CD4-positive, CD25-positive, alpha-beta regulatory T cell (primary cell): ENCODE measurements around the gene LRRFIP1. TPM values are rescaled to one million over a fixed set of nuclear protein-coding genes. Genes with fewer than 3 reads are reported as not detected.

Experiments used
- ATAC-seq, 2 donors: fragments of 150-1000 bp; cut with Tn5 transposase; one replicate each; pipeline ENCODE4 v1.10.0; 2021; ENCODE audit warnings: low read depth in 2 of 2, moderate number of reproducible peaks in 2 of 2, moderate library complexity in 1 of 2
- DNase-seq, 3 donors: peaks; one replicate each; pipeline versions ENCODE4 v3.0.0 to v3.0.0-alpha.2; 2012 to 2022; ENCODE audit warnings: mixed read lengths in 1 of 3
- H3K27ac ChIP-seq: one replicate; pipeline ENCODE4 v1.7.0; 2013; ENCODE audit warnings: mild to moderate bottlenecking, low read length; ENCODE audit not compliant: insufficient read depth, poor library complexity, severe bottlenecking
- H3K27me3 ChIP-seq: one replicate; pipeline ENCODE4 v1.7.0; 2013; ENCODE audit warnings: low read length; ENCODE audit not compliant: control insufficient read depth, insufficient read depth
- H3K36me3 ChIP-seq: one replicate; pipeline ENCODE4 v1.7.0; 2013; ENCODE audit warnings: mild to moderate bottlenecking, low read length, moderate library complexity; ENCODE audit not compliant: control insufficient read depth, insufficient read depth
- H3K4me1 ChIP-seq: 2 replicates; pipeline ENCODE4 v1.7.0; 2013; ENCODE audit warnings: mild to moderate bottlenecking, low read length; ENCODE audit not compliant: insufficient read depth, control insufficient read depth, poor library complexity, severe bottlenecking
- H3K4me3 ChIP-seq: one replicate; pipeline ENCODE4 v1.7.0; 2013; ENCODE audit warnings: low read depth, mild to moderate bottlenecking, low read length, moderate library complexity
- H3K9me3 ChIP-seq, 2 experiments: 1 replicate in 1 of 2; 2 replicates in 1 of 2; pipeline ENCODE4 v1.7.0; 2013; ENCODE audit warnings: low read length in 2 of 2, mild to moderate bottlenecking in 1 of 2, moderate library complexity in 1 of 2; ENCODE audit not compliant: control insufficient read depth in 2 of 2
- H3K27ac Mint-ChIP-seq, 3 donors: one replicate each; pipeline ENCODE4 v1.8.0; 2020 to 2022; ENCODE audit warnings: mild to moderate bottlenecking in 3 of 3, mixed read lengths in 3 of 3, moderate library complexity in 2 of 3
- H3K27me3 Mint-ChIP-seq: one replicate; pipeline ENCODE4 v1.8.0; 2022; ENCODE audit warnings: mild to moderate bottlenecking, mixed read lengths
- H3K36me3 Mint-ChIP-seq: one replicate; pipeline ENCODE4 v1.8.0; 2020; ENCODE audit warnings: mixed read lengths
- H3K4me1 Mint-ChIP-seq, 4 donors: one replicate each; pipeline ENCODE4 v1.8.0; 2020 to 2022; ENCODE audit warnings: mixed read lengths in 4 of 4, mild to moderate bottlenecking in 1 of 4
- H3K4me3 Mint-ChIP-seq, 4 donors: one replicate each; pipeline ENCODE4 v1.8.0; 2020 to 2022; ENCODE audit warnings: mild to moderate bottlenecking in 4 of 4, mixed read lengths in 4 of 4, moderate library complexity in 3 of 4
- H3K9me3 Mint-ChIP-seq, 7 donors: one replicate each; pipeline ENCODE4 v1.8.0; 2020 to 2022; ENCODE audit warnings: mixed read lengths in 7 of 7, mild to moderate bottlenecking in 3 of 7, moderate library complexity in 2 of 7
- polyA plus RNA-seq, 4 donors: library from polyadenylated mRNA; unstranded; fragments of 300-500 nt; fragmentation: Illumina TruSeq; gene quantifications; one replicate each; pipeline ENCODE4 v1.2.3, GENCODE V29; 2021
- total RNA-seq: library from RNA; stranded (reverse); gene quantifications from one replicate; pipeline ENCODE4 v1.2.3, GENCODE V29; 2022

The LRRFIP1 gene
- total and polyA plus RNA-seq, 5 donors from 2014 or later, result 69.4 to 183 (median 80.3) TPM

DNA sequence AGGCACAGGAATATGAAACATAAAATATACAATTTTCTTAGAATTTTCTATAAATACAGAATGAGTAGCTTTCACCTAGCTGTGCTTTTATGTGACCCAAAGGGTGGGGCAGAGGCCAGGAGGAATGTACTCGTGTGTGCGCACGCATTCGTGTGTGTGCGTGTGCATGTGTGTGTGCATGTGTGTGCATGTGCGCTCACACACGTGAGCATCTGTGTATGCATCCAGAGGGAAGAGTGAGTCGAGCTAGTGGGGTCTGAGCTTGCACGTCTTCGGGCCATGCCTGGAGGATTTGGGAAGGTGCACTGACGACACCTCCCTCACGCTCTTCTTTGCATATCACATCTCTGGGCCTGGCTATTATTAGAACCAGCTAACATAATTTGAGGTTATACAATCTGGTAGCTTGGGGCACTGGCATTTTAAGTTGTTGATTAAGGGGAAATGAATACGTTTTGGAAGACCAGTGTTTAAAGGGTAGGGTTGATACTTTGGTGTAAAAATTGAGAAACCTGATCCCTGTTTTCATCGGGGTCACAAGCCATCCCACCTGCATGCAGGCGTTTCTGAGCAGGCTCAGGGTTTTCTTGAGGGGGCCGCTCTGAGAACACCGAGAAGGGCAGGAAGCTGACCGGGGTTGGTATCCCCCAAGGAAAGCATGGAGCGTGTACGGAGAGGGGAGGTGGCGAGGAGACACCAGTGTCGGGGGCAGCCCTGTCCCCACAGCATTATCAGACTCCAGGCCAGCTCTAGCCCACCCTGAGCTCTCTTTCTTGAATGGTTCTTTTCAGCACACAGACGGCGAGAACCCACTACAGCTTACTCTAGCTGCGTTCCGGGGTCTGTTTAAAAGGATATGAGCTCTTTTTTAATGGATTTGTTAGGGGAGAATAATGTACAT lies 85.3 kb downstream of the LRRFIP1 start:
- DNase-seq (no peak), ATAC-seq (no peak)
- peaks cover 10% of the 10 kb centered on the region for H3K36me3 Mint-ChIP-seq
- no peaks in the 10 kb centered on the region for H3K27me3 ChIP-seq
- H3K4me3 Mint-ChIP-seq, result no peak overlapping the region
- no peaks in the 10 kb centered on the region for H3K9me3 Mint-ChIP-seq
- H3K27me3 Mint-ChIP-seq, result no peaks in the 10 kb centered on the region
- H3K9me3 ChIP-seq, result no peaks in the 10 kb centered on the region
- H3K4me1 ChIP-seq, result peaks cover 10% of the 10 kb centered on the region
- H3K4me3 ChIP-seq, result no peak overlapping the region
- peak overlapping the region in 1 of 3 donors; percentile 13 for H3K27ac Mint-ChIP-seq
- no peak overlapping the region for H3K27ac ChIP-seq
- peaks cover 29 to 60% (median 42%) of the 10 kb centered on the region in 4 donors for H3K4me1 Mint-ChIP-seq
- H3K36me3 ChIP-seq, result peaks cover 48% of the 10 kb centered on the region

DNA sequence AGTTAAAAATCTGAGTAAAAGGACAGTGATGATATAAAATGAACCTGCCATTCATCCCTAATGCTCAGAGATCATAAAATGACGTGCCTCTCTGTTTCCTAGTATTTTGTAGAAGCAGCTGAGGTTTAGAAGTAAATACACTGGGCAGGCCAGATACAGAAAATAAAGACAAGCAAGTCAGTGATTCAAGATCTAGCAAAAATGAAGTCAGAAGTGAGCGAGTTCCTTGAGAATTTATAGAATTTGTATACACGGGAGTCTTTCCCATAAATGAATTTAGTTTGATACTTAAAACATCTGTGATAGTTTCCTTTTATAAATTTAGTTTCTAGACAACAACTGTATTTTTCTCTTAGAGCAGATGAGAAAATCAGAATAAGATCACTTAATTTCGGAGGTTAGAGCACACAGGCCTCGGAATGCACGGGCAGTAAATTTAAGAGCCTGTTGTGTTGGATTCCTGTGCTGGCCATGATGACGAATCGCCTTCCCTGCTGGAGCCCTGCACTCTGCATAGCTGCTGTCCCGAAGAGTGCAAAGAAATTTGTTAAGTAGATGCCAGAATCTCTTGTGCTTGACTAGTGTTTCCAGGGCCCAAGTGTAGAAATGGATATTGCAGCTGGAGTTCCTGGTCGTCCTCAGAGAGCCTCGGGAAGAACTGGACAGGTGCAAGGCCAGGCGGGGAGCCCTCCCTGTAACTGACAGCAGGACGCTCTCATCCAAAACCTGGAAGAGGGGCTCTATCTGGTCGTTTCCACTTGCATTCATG lies 87.5 kb downstream of the LRRFIP1 start:
- no peaks in the 10 kb centered on the region for H3K9me3 ChIP-seq
- H3K4me3 ChIP-seq, result no peak overlapping the region
- H3K27me3 ChIP-seq, result no peaks in the 10 kb centered on the region
- Mint-ChIP-seq H3K27ac (peak overlapping the region in 2 of 3 donors; percentile 40 to 76), H3K9me3 (no peaks in the 10 kb centered on the region), H3K36me3 (peaks cover 12% of the 10 kb centered on the region), H3K4me1 (peaks cover 40 to 62% (median 45%) of the 10 kb centered on the region in 4 donors), H3K27me3 (no peaks in the 10 kb centered on the region), H3K4me3 (peak overlapping the region in 1 of 4 donors; percentile 35)
- H3K36me3 ChIP-seq, result peaks cover 40% of the 10 kb centered on the region
- H3K4me1 ChIP-seq, result peaks cover 10% of the 10 kb centered on the region
- DNase-seq, result no peak
- no peak for ATAC-seq
- no peak overlapping the region for H3K27ac ChIP-seq

DNA sequence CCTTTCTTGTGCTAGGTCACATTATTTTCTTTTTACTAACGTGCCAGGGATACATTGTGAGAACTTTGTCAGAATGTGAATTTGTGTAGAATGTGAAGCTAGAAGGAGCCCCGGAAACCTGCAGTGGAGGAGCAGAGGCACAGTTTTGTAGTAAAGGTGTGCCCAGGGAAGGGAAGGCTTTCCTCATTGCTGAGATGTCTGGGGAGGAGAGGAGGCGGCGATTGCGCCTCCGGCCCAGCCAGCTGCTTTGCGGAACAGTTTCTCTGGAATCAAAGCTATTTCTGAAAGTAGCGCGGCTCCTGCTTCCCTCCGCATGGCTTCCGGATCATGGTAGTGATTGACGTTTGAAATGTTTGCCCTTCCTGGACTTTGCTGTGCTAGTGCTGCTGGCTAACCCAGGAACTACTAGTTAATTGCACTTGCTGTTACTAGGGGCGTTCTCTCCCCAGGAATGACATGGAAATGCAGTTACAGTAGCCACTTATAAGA lies 88.1 kb downstream of the LRRFIP1 start:
- Histone ChIP-seq H3K27me3 (no peaks in the 10 kb centered on the region), H3K36me3 (peaks cover 39% of the 10 kb centered on the region), H3K4me3 (no peak overlapping the region), H3K27ac (no peak overlapping the region), H3K9me3 (no peaks in the 10 kb centered on the region), H3K4me1 (peaks cover 10% of the 10 kb centered on the region)
- H3K27me3 Mint-ChIP-seq, result no peaks in the 10 kb centered on the region
- H3K4me1 Mint-ChIP-seq, result peaks cover 40 to 65% (median 48%) of the 10 kb centered on the region in 4 donors
- DNase-seq (no peak), ATAC-seq (no peak)
- peaks cover 12% of the 10 kb centered on the region for H3K36me3 Mint-ChIP-seq
- H3K27ac Mint-ChIP-seq, result peak overlapping the region; percentile 57 to 76 (median 70)
- no peaks in the 10 kb centered on the region for H3K9me3 Mint-ChIP-seq
- H3K4me3 Mint-ChIP-seq, result peak overlapping the region in 1 of 4 donors; percentile 39

DNA sequence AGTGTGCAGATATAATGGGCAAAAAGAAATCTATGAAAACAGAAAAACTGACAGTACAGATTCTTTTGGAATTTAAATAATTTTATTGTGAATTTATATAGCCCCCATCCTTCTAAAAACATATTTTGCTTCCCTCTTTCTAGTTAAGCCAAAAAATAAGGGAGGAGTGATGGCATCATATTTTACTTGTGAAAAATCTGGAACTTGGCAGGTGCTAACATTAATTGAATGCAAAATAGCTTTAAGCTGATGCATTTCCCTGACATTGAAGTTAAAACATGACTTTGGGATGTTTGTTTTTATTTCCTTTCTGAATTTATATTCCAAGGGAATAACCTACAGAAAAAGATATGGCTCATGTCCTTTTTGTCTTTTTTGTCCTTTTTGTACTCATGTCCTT lies 88.6 kb downstream of the LRRFIP1 start:
- H3K36me3 Mint-ChIP-seq, result peaks cover 11% of the 10 kb centered on the region
- no peaks in the 10 kb centered on the region for H3K9me3 Mint-ChIP-seq
- H3K27ac ChIP-seq, result no peak overlapping the region
- H3K4me1 ChIP-seq, result peaks cover 10% of the 10 kb centered on the region
- H3K4me3 Mint-ChIP-seq, result peak overlapping the region in 1 of 4 donors; percentile 39
- no peaks in the 10 kb centered on the region for H3K27me3 ChIP-seq
- no peaks in the 10 kb centered on the region for H3K27me3 Mint-ChIP-seq
- H3K4me1 Mint-ChIP-seq, result peaks cover 40 to 70% (median 51%) of the 10 kb centered on the region in 4 donors
- H3K36me3 ChIP-seq, result peaks cover 38% of the 10 kb centered on the region
- DNase-seq, result no peak
- no peak for ATAC-seq
- H3K27ac Mint-ChIP-seq, result peak overlapping the region; percentile 57 to 76 (median 70)
- no peaks in the 10 kb centered on the region for H3K9me3 ChIP-seq
- no peak overlapping the region for H3K4me3 ChIP-seq

DNA sequence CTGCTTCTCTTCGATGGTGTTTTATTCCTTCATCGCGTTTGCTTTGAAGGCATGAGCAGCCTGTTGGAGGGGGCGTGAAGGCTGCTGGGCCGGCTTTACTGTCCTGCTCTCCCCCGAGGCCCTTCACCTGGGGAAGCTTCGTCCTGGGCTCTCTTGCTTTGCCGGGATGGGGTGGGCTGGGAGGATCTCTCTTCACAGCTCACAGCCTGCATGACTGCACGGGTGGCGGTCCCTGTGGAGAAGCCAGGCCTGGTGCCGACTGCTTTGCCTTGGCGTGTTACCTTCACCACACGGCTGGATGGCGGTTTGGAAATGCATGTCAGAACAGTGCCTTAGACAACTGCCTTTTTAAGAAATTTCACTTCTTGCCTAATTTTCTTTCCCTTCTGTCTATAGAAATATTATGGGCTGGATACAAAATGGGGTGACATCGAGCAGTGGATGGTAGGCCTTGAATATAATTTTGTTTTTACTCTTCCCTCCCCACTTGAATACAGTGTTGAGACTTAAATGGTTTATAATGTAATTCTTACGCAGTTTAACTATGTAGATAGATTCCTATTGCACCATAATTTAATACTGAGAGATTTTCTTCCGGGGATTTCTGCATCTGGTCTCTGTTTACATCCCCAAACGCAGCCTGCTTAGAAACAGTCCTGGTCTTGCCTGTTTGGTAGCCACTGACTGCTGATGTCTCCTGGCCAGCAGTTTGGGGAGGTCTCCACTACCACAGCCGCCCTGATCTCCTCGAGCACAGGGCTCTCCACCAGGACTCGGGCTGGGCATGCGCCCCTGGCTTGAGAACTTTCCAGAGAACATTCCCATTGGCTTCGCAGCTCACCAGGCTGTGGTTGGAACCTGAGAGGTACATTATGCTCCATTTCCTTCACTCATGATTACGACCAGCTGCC lies 90.2 kb downstream of the LRRFIP1 start:
- H3K4me1 ChIP-seq, result peaks cover 10% of the 10 kb centered on the region
- H3K27me3 ChIP-seq, result no peaks in the 10 kb centered on the region
- ATAC-seq (no peak), DNase-seq (no peak)
- H3K9me3 ChIP-seq, result no peaks in the 10 kb centered on the region
- H3K36me3 ChIP-seq, result peaks cover 34% of the 10 kb centered on the region
- H3K27ac ChIP-seq, result no peak overlapping the region
- peak overlapping the region; percentile 52 to 87 (median 74) for H3K27ac Mint-ChIP-seq
- peaks cover 5% of the 10 kb centered on the region for H3K36me3 Mint-ChIP-seq
- H3K4me3 Mint-ChIP-seq, result no peak overlapping the region
- H3K9me3 Mint-ChIP-seq, result no peaks in the 10 kb centered on the region
- H3K4me3 ChIP-seq, result no peak overlapping the region
- H3K4me1 Mint-ChIP-seq, result peaks cover 40 to 73% (median 58%) of the 10 kb centered on the region in 4 donors
- no peaks in the 10 kb centered on the region for H3K27me3 Mint-ChIP-seq

DNA sequence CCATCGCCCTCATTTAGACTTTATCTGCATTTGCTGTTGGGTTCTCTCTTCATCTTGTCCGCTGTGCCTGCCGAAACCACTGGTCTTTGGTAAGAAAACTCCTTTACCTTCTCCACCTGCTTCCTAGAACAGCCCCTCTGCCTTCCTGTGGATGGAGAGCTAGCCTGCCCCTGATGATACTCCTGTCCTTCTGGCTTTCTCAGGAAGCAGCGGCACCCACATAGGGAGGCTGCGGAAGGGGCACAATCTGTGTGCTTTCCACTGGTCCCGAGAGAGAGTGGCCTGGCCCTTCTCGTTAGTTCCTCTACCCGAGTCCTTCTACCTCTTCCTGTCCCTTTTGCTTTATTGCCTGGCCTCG lies 90.9 kb downstream of the LRRFIP1 start:
- Histone ChIP-seq H3K27ac (no peak overlapping the region), H3K36me3 (peaks cover 35% of the 10 kb centered on the region), H3K9me3 (no peaks in the 10 kb centered on the region), H3K4me3 (no peak overlapping the region), H3K4me1 (peaks cover 12% of the 10 kb centered on the region), H3K27me3 (no peaks in the 10 kb centered on the region)
- DNase-seq, result no peak
- Mint-ChIP-seq H3K4me1 (peaks cover 38 to 72% (median 56%) of the 10 kb centered on the region in 4 donors), H3K4me3 (no peak overlapping the region), H3K36me3 (peaks cover 5% of the 10 kb centered on the region), H3K9me3 (no peaks in the 10 kb centered on the region), H3K27ac (peak overlapping the region in 2 of 3 donors; percentile 52 to 87), H3K27me3 (no peaks in the 10 kb centered on the region)
- no peak for ATAC-seq

DNA sequence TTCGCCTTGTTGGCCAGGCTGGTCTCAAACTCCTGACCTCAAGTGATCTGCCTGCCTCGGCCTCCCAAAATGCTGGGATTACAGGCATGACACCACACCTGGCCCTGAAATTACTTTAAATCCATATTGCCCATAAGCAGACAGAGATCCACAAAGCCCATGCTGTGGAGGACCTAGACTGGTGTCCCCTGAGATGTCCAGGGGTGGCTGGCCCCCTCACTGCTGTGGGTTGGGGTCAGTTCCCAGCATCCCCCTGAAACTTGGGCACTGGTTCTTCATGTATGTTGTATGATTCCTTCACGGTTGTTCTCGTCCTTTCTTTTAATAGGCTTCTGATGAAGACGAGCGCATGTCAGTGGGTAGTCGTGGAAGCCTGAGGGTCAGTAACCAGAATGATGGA lies 93.1 kb downstream of the LRRFIP1 start:
- Histone ChIP-seq H3K9me3 (no peaks in the 10 kb centered on the region), H3K27me3 (no peaks in the 10 kb centered on the region), H3K4me3 (no peak overlapping the region), H3K27ac (no peak overlapping the region), H3K36me3 (peaks cover 37% of the 10 kb centered on the region), H3K4me1 (peaks cover 14% of the 10 kb centered on the region)
- no peak for ATAC-seq
- Mint-ChIP-seq H3K4me1 (peaks cover 23 to 71% (median 54%) of the 10 kb centered on the region in 4 donors), H3K9me3 (no peaks in the 10 kb centered on the region), H3K4me3 (no peak overlapping the region), H3K36me3 (peaks cover 9% of the 10 kb centered on the region), H3K27ac (peak overlapping the region in 1 of 3 donors; percentile 33), H3K27me3 (no peaks in the 10 kb centered on the region)
- no peak for DNase-seq
